ENCODE results near the gene DNASE1L2.

The DNASE1L2 gene

GRCh38 chr16:2226245-2226793, 9.9 kb upstream of the DNASE1L2 start:
- DNase-seq (ENCODE audit: low read depth), result no peak

- no peak for DNase-seq (ENCODE audit: low read depth)
Observed at GRCh38 chr16:2226918-2227317, 9.3 kb upstream of the DNASE1L2 start.

GRCh38 chr16:2228161-2228824, 8.0 kb upstream of the DNASE1L2 start:
- no peak for DNase-seq (ENCODE audit: low read depth)

GRCh38 chr16:2229091-2229490, 7.2 kb upstream of the DNASE1L2 start:
- DNase-seq (ENCODE audit: low read depth), result no peak

GRCh38 chr16:2229632-2230250, 6.5 kb upstream of the DNASE1L2 start:
- no peak for DNase-seq (ENCODE audit: low read depth)

GRCh38 chr16:2230376-2230775, 5.9 kb upstream of the DNASE1L2 start:
- DNase-seq (ENCODE audit: low read depth), result no peak

- no peak for DNase-seq (ENCODE audit: low read depth)
Observed at GRCh38 chr16:2231016-2231931, 5.0 kb upstream of the DNASE1L2 start.

- DNase-seq (ENCODE audit: low read depth), result no peak
Observed at GRCh38 chr16:2232094-2232990, 3.9 kb upstream of the DNASE1L2 start.

GRCh38 chr16:2233046-2233775, 3.0 kb upstream of the DNASE1L2 start:
- no peak for DNase-seq (ENCODE audit: low read depth)

GRCh38 chr16:2233872-2234812, 2.1 kb upstream of the DNASE1L2 start:
- no peak for DNase-seq (ENCODE audit: low read depth)

GRCh38 chr16:2234813-2235170, 1.5 kb upstream of the DNASE1L2 start:
- DNase-seq (ENCODE audit: low read depth), result no peak

- no peak for DNase-seq (ENCODE audit: low read depth)
Observed at GRCh38 chr16:2235234-2235651, 1.0 kb upstream of the DNASE1L2 start.

- no peak for DNase-seq (ENCODE audit: low read depth)
Observed at GRCh38 chr16:2235695-2236336, 428 bp upstream of the DNASE1L2 start.

- DNase-seq (ENCODE audit: low read depth), result no peak
Observed at GRCh38 chr16:2237102-2237482, 848 bp downstream of the DNASE1L2 start.

- no peak for DNase-seq (ENCODE audit: low read depth)
Observed at GRCh38 chr16:2237493-2238149, 1.4 kb downstream of the DNASE1L2 start.

GRCh38 chr16:2238150-2238837, 2.0 kb downstream of the DNASE1L2 start:
- no peak for DNase-seq (ENCODE audit: low read depth)

- no peak for DNase-seq (ENCODE audit: low read depth)
Observed at GRCh38 chr16:2238838-2239675, 2.8 kb downstream of the DNASE1L2 start.
